T-cell (primary cell): Measurements from ENCODE around the gene DHX29. TPM values are rescaled to one million over a fixed set of nuclear protein-coding genes. Genes with fewer than 3 reads are reported as not detected.

Source experiments
- ATAC-seq, 4 experiments: fragments of 200-7000 bp in 3 of 4; fragments of 150-1000 bp in 1 of 4; cut with Tn5 transposase; replicated peaks in 1 of 4; 1 replicate in 3 of 4; 2 replicates in 1 of 4; pipeline ENCODE4 v1.10.0; 2021; ENCODE audit warnings: moderate library complexity in 3 of 4, mild to moderate bottlenecking in 2 of 4, moderate number of reproducible peaks in 1 of 4
- CTCF ChIA-PET, 2 donors: fragments of 300-600 bp; sonication (Branson Sonifier 250); formaldehyde crosslinking; loops; one replicate each; lab custom pipeline; 2022; ENCODE audit warnings: antibody characterized with exemption in 2 of 2; lab: Charles Lee
- POLR2A ChIA-PET, 2 donors: fragments of 300-600 bp; sonication (Branson Sonifier 250); formaldehyde crosslinking; loops; one replicate each; lab custom pipeline; 2022; ENCODE audit warnings: antibody characterized with exemption in 2 of 2; lab: Charles Lee
- DNase-seq, 35 experiments: peaks; one replicate each; pipeline versions ENCODE4 v3.0.0 to v3.0.0-alpha.2; 2013 to 2023
- H3K27ac ChIP-seq: one replicate; pipeline ENCODE4 v1.5.1; 2013; ENCODE audit warnings: low read length
- H3K27me3 ChIP-seq, 2 experiments: replicated peaks in 1 of 2; 1 replicate in 1 of 2; 2 replicates in 1 of 2; pipeline versions ENCODE4 v1.6.1 to v1.7.0; 2013; ENCODE audit warnings: low read length in 1 of 2, mixed read lengths in 1 of 2; ENCODE audit not compliant: control insufficient read depth in 2 of 2, insufficient read depth in 2 of 2; ENCODE audit errors: extremely low read depth in 1 of 2
- H3K36me3 ChIP-seq, 2 donors: 1 replicate in 1 of 2; 2 replicates in 1 of 2; pipeline versions ENCODE4 v1.6.1 to v1.7.0; 2013; ENCODE audit warnings: low read length in 1 of 2; ENCODE audit not compliant: control insufficient read depth in 2 of 2, insufficient read depth in 1 of 2; ENCODE audit errors: extremely low read depth in 1 of 2
- H3K4me1 ChIP-seq, 2 experiments: 1 replicate in 1 of 2; 2 replicates in 1 of 2; pipeline versions ENCODE4 v1.6.1 to v1.7.0; 2013; ENCODE audit warnings: low read length in 2 of 2, mixed read lengths in 1 of 2; ENCODE audit not compliant: insufficient read depth in 2 of 2, control insufficient read depth in 1 of 2; ENCODE audit errors: extremely low read depth in 1 of 2
- H3K4me3 ChIP-seq, 2 donors: 1 replicate in 1 of 2; 2 replicates in 1 of 2; pipeline versions ENCODE4 v1.5.1 to v1.7.0; 2013; ENCODE audit warnings: mild to moderate bottlenecking in 2 of 2, low read length in 1 of 2, moderate library complexity in 1 of 2; ENCODE audit not compliant: control insufficient read depth in 1 of 2; ENCODE audit errors: extremely low read depth in 1 of 2
- H3K9me3 ChIP-seq: 2 replicates; pipeline ENCODE4 v1.7.0; 2013
- H3K27ac Mint-ChIP-seq, 2 donors: one replicate each; pipeline ENCODE4 v1.8.0; 2020 to 2021; ENCODE audit warnings: mild to moderate bottlenecking in 2 of 2, mixed read lengths in 2 of 2
- H3K27me3 Mint-ChIP-seq, 2 donors: one replicate each; pipeline ENCODE4 v1.8.0; 2021 to 2022; ENCODE audit warnings: mixed read lengths in 2 of 2
- H3K36me3 Mint-ChIP-seq: one replicate; pipeline ENCODE4 v1.8.0; 2021; ENCODE audit warnings: mixed read lengths
- H3K4me1 Mint-ChIP-seq, 3 donors: one replicate each; pipeline ENCODE4 v1.8.0; 2020 to 2022; ENCODE audit warnings: mixed read lengths in 3 of 3, mild to moderate bottlenecking in 1 of 3
- H3K4me3 Mint-ChIP-seq, 3 donors: one replicate each; pipeline ENCODE4 v1.8.0; 2020 to 2022; ENCODE audit warnings: mild to moderate bottlenecking in 3 of 3, mixed read lengths in 3 of 3, moderate library complexity in 3 of 3
- H3K9me3 Mint-ChIP-seq, 3 donors: one replicate each; pipeline ENCODE4 v1.8.0; 2020 to 2022; ENCODE audit warnings: mixed read lengths in 3 of 3
- WGBS: methylation state at CpG from one replicate; pipeline ENCODE4 v1.1.5; 2013; ENCODE audit warnings: missing lambda C conversion rate; ENCODE audit not compliant: insufficient coverage; 5-methylcytosine and 5-hydroxymethylcytosine counted together
- total RNA-seq, 35 experiments: library from RNA in 6 of 35; stranded (reverse) in 6 of 35; fragments of 120-200 nt in 1 of 35; gene quantifications; one replicate each; pipeline versions ENCODE4 v1.2.1 to v1.2.4 and lab custom pipeline; 2013 to 2026

Gene DHX29
- total RNA-seq, 5 donors from 2014 or later (not counting 1 experiment from before 2014, with no cell fraction given) = 12.4 to 19.2 (median 15.4) TPM

DNA sequence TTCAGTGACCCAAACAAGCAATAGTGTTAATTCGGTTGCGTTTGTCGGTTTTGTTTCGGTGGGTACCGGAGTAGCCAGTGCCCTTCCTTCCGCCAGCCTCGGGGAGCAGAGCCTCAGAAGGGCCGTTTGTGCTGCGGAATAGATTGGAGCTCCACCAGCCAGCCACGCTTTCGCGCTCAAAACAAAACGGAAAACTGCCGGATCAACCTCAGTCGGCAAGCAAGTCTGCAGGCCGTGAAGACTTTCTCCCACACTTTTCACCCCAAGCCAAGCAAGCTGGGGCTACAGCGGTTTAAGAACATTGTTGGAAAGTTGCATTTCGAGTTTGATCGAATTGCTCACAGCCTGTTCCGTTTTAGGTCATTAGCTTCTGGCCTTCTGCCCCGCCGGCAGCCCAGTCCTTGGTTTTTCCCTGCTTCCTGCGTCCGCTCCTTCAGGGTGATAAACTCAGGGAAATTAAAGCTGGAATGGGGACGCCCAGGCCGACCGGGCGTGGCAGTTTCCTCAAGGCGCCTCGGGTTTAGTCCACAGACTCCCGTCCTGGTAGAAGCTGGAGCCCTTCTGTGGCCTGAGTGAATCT, 73.3 kb downstream of the DHX29 start:
- Mint-ChIP-seq H3K9me3 (no peaks in the 10 kb centered on the region), H3K27me3 (peaks cover 58 to 73% of the 10 kb centered on the region in 2 donors), H3K4me1 (peaks cover 21 to 32% (median 32%) of the 10 kb centered on the region in 3 donors), H3K27ac (no peak overlapping the region), H3K4me3 (peak overlapping the region; percentile 81 to 97 (median 82)), H3K36me3 (no peaks in the 10 kb centered on the region)
- Histone ChIP-seq H3K27me3 (peaks cover 26 to 78% of the 10 kb centered on the region in 2 experiments), H3K4me1 (peaks cover 16 to 39% of the 10 kb centered on the region in 2 experiments), H3K27ac (no peak overlapping the region), H3K36me3 (no peaks in the 10 kb centered on the region), H3K4me3 (peak overlapping the region; percentile 56 to 88), H3K9me3 (no peaks in the 10 kb centered on the region)
- ATAC-seq (peak in 1 of 4 experiments; percentile 5), DNase-seq (no peak)
- ChIA-PET POLR2A (no interaction called here), CTCF (no interaction called here)
- 30% methylated on average over 22 of the region's 31 CpGs for WGBS

DNA sequence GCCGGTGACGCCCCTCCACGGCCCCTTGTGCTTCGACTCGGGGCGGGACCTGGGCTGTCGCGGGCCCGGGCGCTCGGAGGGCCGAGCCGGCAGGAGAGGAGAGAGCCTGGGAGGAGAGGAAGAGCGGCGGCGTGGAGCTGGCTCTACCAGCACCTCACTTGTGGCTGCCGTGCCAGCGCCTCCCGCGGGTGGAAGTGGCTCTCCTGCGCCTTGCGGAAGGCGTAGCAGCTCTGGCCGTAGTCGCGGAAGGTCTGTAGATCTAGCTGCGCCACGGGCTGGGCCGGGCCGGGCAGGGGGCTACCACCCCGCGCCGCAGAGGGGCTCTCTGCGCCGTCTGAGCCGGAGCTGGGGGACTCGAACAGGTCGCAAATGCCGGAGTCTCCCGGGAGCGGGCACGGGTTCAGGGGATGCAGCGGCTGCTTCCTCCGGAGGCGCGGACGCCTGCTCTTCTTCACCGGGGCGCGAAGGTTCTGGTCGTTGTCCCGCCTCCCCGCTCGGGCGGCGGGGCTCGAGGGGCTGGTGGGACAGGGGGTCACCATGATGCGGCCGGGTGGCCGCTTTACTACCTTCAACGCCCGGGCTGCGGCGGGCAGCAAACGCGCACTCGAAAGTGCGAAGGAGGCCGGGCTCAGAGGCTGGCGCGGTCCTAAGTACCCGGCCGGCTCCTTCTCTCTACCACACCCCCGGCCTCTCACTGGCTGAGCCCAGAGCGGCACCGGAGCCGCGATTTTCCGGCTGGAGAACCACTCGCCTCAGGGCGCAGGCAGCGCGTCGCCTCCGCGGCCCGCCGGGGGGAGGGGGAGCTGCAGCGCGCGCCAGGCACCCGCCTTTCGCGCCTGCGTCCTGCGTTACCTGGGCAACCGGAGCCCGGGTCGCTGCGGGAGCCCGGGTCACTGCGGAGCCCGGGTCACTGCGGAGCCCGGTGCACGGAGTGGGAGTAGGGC, 74.2 kb downstream of the DHX29 start, which contains the start of gene CCNO:
Gene CCNO, minus strand, starts transcription at position 624 of the 944 bp plus-strand sequence. Its CDS starts 85 bp downstream, at position 539.
- H3K4me1 ChIP-seq = peaks cover 16 to 39% of the 10 kb centered on the region in 2 experiments
- Mint-ChIP-seq H3K4me1 (peaks cover 21 to 32% (median 32%) of the 10 kb centered on the region in 3 donors), H3K4me3 (peak within 1 kb of the TSS; percentile 81 to 97 (median 82)), H3K9me3 (no peaks in the 10 kb centered on the region), H3K27ac (no peak within 1 kb of the TSS), H3K27me3 (peaks cover 62 to 77% of the 10 kb centered on the region in 2 donors), H3K36me3 (no peaks in the 10 kb centered on the region)
- no peaks in the 10 kb centered on the region for H3K9me3 ChIP-seq
- no peaks in the 10 kb centered on the region for H3K36me3 ChIP-seq
- no peak within 1 kb of the TSS for H3K27ac ChIP-seq
- peaks cover 35 to 82% of the 10 kb centered on the region in 2 experiments for H3K27me3 ChIP-seq
- ChIA-PET POLR2A (no interaction called here), CTCF (interaction anchor here in 1 of 2 donors (1.1 to 1.5 kb wide), 2 partner anchors 13 to 61 kb away, joined by 3 read pairs; no protein-coding TSS in a partner anchor)
- under 1% methylated on average over 106 of the region's 106 CpGs for WGBS
- ATAC-seq (peak; percentile 69 to 79 (median 72)), DNase-seq (peak in 29 of 35 experiments; percentile 24 to 70 (median 45))
- peak within 1 kb of the TSS; percentile 56 to 88 for H3K4me3 ChIP-seq

DNA sequence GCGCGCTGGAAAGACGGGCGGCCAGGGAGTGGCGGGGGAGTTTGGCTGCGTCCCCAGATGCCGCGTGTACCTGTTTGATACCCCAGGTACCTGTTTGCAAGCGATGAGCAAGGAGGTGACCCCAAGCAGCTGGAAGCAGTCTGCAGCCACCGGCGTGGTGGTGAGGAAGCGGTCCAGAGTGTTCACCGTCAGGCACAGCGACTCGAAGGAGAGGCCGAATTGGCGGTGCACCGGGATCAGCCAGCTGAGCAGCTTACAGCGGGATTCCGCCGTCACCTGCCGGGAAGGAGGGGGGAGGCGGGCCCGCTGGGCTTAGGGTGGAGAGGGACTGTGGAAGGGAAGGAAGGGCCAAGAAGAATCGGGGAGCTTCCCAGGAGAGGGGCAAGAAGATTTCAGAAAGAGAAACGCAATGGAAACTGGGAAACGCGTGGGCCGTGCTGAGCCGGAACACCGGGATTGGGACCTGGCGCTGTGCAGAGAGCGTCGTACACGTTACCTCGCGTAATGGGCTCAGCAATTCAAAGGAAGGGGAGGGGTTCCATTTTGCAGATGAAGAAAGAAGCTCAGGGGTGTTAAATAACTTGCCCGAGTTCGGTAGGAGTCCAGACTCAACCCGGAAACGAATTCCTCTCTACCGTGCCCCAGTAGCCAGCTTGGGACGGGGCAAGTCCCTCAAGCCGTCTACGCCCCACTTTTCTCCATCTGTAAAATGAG, 75.1 kb downstream of the DHX29 start:
- Histone ChIP-seq H3K27ac (no peak overlapping the region), H3K9me3 (no peaks in the 10 kb centered on the region), H3K4me3 (peak overlapping the region; percentile 56 to 88), H3K4me1 (peaks cover 16 to 46% of the 10 kb centered on the region in 2 experiments), H3K27me3 (peaks cover 37 to 89% of the 10 kb centered on the region in 2 experiments), H3K36me3 (no peaks in the 10 kb centered on the region)
- H3K4me1 Mint-ChIP-seq = peaks cover 29 to 39% (median 38%) of the 10 kb centered on the region in 3 donors
- ATAC-seq = no peak
- no peak overlapping the region for H3K27ac Mint-ChIP-seq
- DNase-seq = peak in 1 of 35 experiments; percentile 27
- POLR2A ChIA-PET = interaction anchor here in 1 of 2 donors (0.6 kb wide), 1 partner anchor 57 kb away, joined by 3 read pairs; no protein-coding TSS in a partner anchor
- peaks cover 70 to 82% of the 10 kb centered on the region in 2 donors for H3K27me3 Mint-ChIP-seq
- peak overlapping the region; percentile 71 to 97 (median 73) for H3K4me3 Mint-ChIP-seq
- no peaks in the 10 kb centered on the region for H3K9me3 Mint-ChIP-seq
- 6% methylated on average over 43 of the region's 45 CpGs for WGBS
- no peaks in the 10 kb centered on the region for H3K36me3 Mint-ChIP-seq
- CTCF ChIA-PET = interaction anchor here in 1 of 2 donors (1.1 to 1.5 kb wide), 3 partner anchors 14 to 60 kb away, joined by 3 read pairs; no protein-coding TSS in a partner anchor

DNA sequence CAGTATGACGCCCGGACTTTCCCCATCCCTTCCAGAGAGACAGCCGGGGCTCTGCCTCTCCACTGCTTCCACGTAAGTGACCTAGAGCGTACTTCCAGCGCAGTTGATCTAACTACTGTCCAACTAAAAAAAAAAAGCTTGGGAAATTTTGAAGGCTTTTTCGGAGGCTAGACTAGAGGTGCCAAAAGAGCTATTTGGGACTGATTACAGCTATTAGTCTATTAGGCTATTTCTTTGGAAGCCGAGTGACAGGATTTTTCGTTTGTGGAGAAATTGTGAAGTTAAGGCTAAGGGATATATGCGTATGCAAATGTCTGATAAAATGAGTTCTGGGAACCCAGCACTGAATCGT, 75.6 kb downstream of the DHX29 start:
- no peaks in the 10 kb centered on the region for H3K9me3 Mint-ChIP-seq
- 7% methylated on average over 10 of the region's 11 CpGs for WGBS
- H3K4me3 Mint-ChIP-seq = peak overlapping the region; percentile 71 to 97 (median 73)
- peaks cover 69 to 81% of the 10 kb centered on the region in 2 donors for H3K27me3 Mint-ChIP-seq
- DNase-seq (no peak), ATAC-seq (no peak)
- H3K36me3 ChIP-seq = no peaks in the 10 kb centered on the region
- H3K4me1 ChIP-seq = peaks cover 16 to 52% of the 10 kb centered on the region in 2 experiments
- ChIA-PET POLR2A (interaction anchor here (0.6 kb wide), 2 partner anchors 57 to 642 kb away, joined by 3 read pairs; no protein-coding TSS in a partner anchor), CTCF (interaction anchor here in 1 of 2 donors (1.1 to 1.5 kb wide), 3 partner anchors 14 to 60 kb away, joined by 3 read pairs; no protein-coding TSS in a partner anchor)
- no peak overlapping the region for H3K27ac ChIP-seq
- peaks cover 29 to 39% (median 39%) of the 10 kb centered on the region in 3 donors for H3K4me1 Mint-ChIP-seq
- H3K9me3 ChIP-seq = no peaks in the 10 kb centered on the region
- H3K27ac Mint-ChIP-seq = no peak overlapping the region
- no peaks in the 10 kb centered on the region for H3K36me3 Mint-ChIP-seq
- H3K4me3 ChIP-seq = peak overlapping the region in 1 of 2 donors; percentile 88
- H3K27me3 ChIP-seq = peaks cover 37 to 89% of the 10 kb centered on the region in 2 experiments

DNA sequence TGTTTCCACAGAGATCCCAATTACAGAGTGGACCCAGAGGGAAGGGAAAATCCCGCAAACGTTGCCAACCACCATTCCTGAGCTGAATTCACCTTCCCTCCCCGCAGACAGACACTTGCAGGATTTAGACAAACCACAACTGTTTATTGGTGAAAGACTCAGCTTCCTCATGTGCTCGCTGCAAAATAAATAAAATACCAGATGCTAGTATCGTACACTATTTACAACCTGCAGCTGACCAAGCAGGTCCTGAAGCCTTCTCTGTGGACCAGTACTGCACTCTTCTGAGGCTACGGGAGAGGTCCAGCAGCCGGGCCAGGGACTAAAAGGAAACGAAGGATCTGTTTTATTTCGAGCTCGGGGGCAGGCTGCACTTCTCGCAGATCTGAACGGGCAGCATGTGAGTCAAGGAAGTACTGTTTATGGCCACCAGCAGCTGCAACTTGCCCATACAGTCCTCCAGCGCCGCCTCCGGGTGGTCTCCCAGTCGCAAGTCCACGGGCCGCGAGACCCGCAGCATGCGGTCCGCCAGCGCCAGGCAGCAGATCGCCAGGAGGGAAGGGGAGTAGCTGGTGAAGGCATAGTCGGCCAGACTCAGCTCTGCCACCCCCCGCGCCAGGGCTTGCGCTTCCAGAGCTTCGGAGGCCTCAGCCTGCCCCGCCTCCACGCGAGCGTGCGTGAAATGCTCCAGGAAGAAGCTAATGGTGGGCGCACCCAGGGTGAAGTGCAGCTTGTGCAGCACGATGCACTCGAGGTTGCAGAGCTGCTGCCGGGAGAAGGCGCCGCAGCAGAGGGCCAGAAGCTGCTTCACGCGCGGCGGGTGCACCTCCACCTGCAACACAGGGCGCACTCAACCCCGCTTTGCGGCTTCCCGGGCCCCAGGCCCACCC, 76.2 kb downstream of the DHX29 start:
- Histone ChIP-seq H3K4me3 (peak overlapping the region; percentile 17 to 88), H3K27me3 (peaks cover 37 to 89% of the 10 kb centered on the region in 2 experiments), H3K9me3 (no peaks in the 10 kb centered on the region), H3K36me3 (no peaks in the 10 kb centered on the region), H3K4me1 (peaks cover 16 to 58% of the 10 kb centered on the region in 2 experiments), H3K27ac (no peak overlapping the region)
- no peaks in the 10 kb centered on the region for H3K9me3 Mint-ChIP-seq
- peaks cover 66 to 77% of the 10 kb centered on the region in 2 donors for H3K27me3 Mint-ChIP-seq
- peak in 2 of 4 experiments; percentile 15 to 18 for ATAC-seq
- ChIA-PET POLR2A (interaction anchor here (0.6 kb wide), 2 partner anchors 50 to 642 kb away, joined by 3 to 4 read pairs; no protein-coding TSS in a partner anchor), CTCF (interaction anchor here in 1 of 2 donors (1.1 to 1.5 kb wide), 2 partner anchors 18 to 59 kb away, joined by 3 read pairs; no protein-coding TSS in a partner anchor)
- WGBS = 3% methylated on average over 48 of the region's 48 CpGs
- no peaks in the 10 kb centered on the region for H3K36me3 Mint-ChIP-seq
- peak in 4 of 35 experiments; percentile 10 to 43 (median 14) for DNase-seq
- peak overlapping the region; percentile 71 to 97 (median 73) for H3K4me3 Mint-ChIP-seq
- peaks cover 31 to 41% (median 40%) of the 10 kb centered on the region in 3 donors for H3K4me1 Mint-ChIP-seq
- peak overlapping the region in 1 of 2 donors; percentile 49 for H3K27ac Mint-ChIP-seq
